ENCODE measurements around the gene ZNF217.
"Not testable (repeated sequence)": the region's sequence is repeated elsewhere in the genome, so short reads cannot be mapped to it uniquely, and the experiment has no call there.

ZNF217 gene

GRCh38 chr20:53581444-53582250 is 12.0 kb downstream of the ZNF217 start:
- DNase-seq, result no peak

GRCh38 chr20:53580376-53581111 is 13.1 kb downstream of the ZNF217 start:
- no peak for DNase-seq

GRCh38 chr20:53579581-53580375 is 13.9 kb downstream of the ZNF217 start:
- DNase-seq, result peak; percentile 89

GRCh38 chr20:53579266-53579580 is 14.4 kb downstream of the ZNF217 start:
- no peak for DNase-seq

- peak; percentile 95 to 100 for DNase-seq
Measured at GRCh38 chr20:53578492-53579222, 15.0 kb downstream of the ZNF217 start.

- no peak for DNase-seq
Measured at GRCh38 chr20:53576586-53577318, 16.9 kb downstream of the ZNF217 start.

- DNase-seq, result no peak
Measured at GRCh38 chr20:53576195-53576580, 17.5 kb downstream of the ZNF217 start.

- DNase-seq, result no peak
Measured at GRCh38 chr20:53575481-53576194, 18.0 kb downstream of the ZNF217 start.

GRCh38 chr20:53574819-53575218 is 18.8 kb downstream of the ZNF217 start:
- DNase-seq, result no peak

GRCh38 chr20:53574259-53574789 is 19.3 kb downstream of the ZNF217 start:
- DNase-seq, result no peak

- DNase-seq, result no peak
Measured at GRCh38 chr20:53571555-53572286, 21.9 kb downstream of the ZNF217 start.

GRCh38 chr20:53570446-53571276 is 23.0 kb downstream of the ZNF217 start:
- DNase-seq, result no peak

GRCh38 chr20:53569606-53570307 is 23.9 kb downstream of the ZNF217 start:
- DNase-seq, result no peak

GRCh38 chr20:53569005-53569404 is 24.6 kb downstream of the ZNF217 start:
- no peak for DNase-seq

GRCh38 chr20:53568351-53568750 is 25.3 kb downstream of the ZNF217 start:
- no peak for DNase-seq

GRCh38 chr20:53567379-53567917 is 26.2 kb downstream of the ZNF217 start:
- no peak for DNase-seq

GRCh38 chr20:53566623-53567022 is 27.0 kb downstream of the ZNF217 start:
- not testable (repeated sequence) for DNase-seq

- no peak for DNase-seq
Measured at GRCh38 chr20:53565254-53565653, 28.4 kb downstream of the ZNF217 start.

Data from inflammatory macrophage treated with lipopolysaccharide for 1 hour (primary cell).